Neural crest cell (in vitro differentiated cells): ENCODE results near the gene ADI1. TPM values are rescaled to one million over a fixed set of nuclear protein-coding genes. Genes with fewer than 3 reads are reported as not detected.
A peak's percentile ranks its signal among the peaks of the same experiment; 100 is the strongest.

Source experiments
- DNase-seq: peaks from one replicate; pipeline ENCODE4 v3.0.0; 2021; ENCODE audit warnings: low read depth, mixed read lengths, low spot score
- H3K27ac Mint-ChIP-seq: one replicate; pipeline ENCODE4 v1.8.0; 2021; ENCODE audit warnings: mild to moderate bottlenecking, mixed read lengths; ENCODE audit not compliant: unreplicated experiment
- H3K27me3 Mint-ChIP-seq: 2 replicates; pipeline ENCODE4 v1.8.0; 2021; ENCODE audit warnings: low read depth, mild to moderate bottlenecking, mixed read lengths
- H3K36me3 Mint-ChIP-seq: 2 replicates; pipeline ENCODE4 v1.8.0; 2021; ENCODE audit warnings: low read depth, mild to moderate bottlenecking, mixed read lengths
- H3K4me1 Mint-ChIP-seq: 2 replicates; pipeline ENCODE4 v1.8.0; 2021; ENCODE audit warnings: mixed read lengths
- H3K4me3 Mint-ChIP-seq: one replicate; pipeline ENCODE4 v1.8.0; 2021; ENCODE audit warnings: mild to moderate bottlenecking, mixed read lengths
- H3K9me3 Mint-ChIP-seq: 2 replicates; pipeline ENCODE4 v1.8.0; 2021; ENCODE audit warnings: mixed read lengths
- total RNA-seq: library from RNA; stranded (reverse); gene quantifications from 2 replicates; pipeline ENCODE4 v1.2.1, GENCODE V29; 2021
- TF ChIP-seq, protein P1 (sequence below): fragments of 200-600 bp; sonication (generic); conservative IDR thresholded peaks from 2 replicates; pipeline ENCODE4 v1.5.0; 2021; ENCODE audit warnings: antibody characterized with exemption, mild to moderate bottlenecking

The ADI1 gene
- total RNA-seq, 1 donor from 2014 or later: 32.8 TPM

DNA sequence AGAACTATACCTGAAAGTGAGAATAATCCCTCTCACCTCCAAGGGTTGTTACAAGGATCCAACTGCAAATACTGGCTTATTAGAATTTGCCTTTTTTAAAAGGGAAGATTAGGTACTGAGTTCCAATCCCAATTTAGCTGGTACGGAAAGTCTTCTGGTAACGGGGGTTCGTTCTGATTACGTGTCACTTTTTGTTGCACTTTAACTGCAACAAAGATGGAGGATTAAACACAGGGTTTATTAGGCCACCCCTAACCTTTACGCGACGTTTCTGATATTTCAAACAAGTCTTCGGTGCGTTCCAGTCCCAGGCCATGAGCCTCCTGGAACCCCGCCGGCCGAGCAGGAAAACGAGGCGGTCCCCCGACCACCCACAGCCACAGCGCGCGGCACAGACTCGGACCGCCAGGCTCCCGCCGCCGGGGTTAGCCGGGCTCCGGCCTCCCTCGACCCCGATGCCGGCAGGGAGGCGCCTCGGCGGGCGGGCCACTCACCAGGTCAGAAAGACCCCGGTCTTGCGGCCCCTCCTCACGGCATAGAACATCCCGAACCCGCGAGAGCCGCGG is 38.4 kb upstream of the ADI1 start:
- H3K4me3 Mint-ChIP-seq: peak overlapping the region; percentile 91
- peak overlapping the region; percentile 97 for H3K27ac Mint-ChIP-seq
- no peak for DNase-seq
- TF ChIP-seq, protein P1, sequence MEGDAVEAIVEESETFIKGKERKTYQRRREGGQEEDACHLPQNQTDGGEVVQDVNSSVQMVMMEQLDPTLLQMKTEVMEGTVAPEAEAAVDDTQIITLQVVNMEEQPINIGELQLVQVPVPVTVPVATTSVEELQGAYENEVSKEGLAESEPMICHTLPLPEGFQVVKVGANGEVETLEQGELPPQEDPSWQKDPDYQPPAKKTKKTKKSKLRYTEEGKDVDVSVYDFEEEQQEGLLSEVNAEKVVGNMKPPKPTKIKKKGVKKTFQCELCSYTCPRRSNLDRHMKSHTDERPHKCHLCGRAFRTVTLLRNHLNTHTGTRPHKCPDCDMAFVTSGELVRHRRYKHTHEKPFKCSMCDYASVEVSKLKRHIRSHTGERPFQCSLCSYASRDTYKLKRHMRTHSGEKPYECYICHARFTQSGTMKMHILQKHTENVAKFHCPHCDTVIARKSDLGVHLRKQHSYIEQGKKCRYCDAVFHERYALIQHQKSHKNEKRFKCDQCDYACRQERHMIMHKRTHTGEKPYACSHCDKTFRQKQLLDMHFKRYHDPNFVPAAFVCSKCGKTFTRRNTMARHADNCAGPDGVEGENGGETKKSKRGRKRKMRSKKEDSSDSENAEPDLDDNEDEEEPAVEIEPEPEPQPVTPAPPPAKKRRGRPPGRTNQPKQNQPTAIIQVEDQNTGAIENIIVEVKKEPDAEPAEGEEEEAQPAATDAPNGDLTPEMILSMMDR: no peak
- no peaks in the 10 kb centered on the region for H3K27me3 Mint-ChIP-seq
- H3K9me3 Mint-ChIP-seq: no peaks in the 10 kb centered on the region
- H3K4me1 Mint-ChIP-seq: peaks cover 22% of the 10 kb centered on the region
- H3K36me3 Mint-ChIP-seq: peaks cover 8% of the 10 kb centered on the region

DNA sequence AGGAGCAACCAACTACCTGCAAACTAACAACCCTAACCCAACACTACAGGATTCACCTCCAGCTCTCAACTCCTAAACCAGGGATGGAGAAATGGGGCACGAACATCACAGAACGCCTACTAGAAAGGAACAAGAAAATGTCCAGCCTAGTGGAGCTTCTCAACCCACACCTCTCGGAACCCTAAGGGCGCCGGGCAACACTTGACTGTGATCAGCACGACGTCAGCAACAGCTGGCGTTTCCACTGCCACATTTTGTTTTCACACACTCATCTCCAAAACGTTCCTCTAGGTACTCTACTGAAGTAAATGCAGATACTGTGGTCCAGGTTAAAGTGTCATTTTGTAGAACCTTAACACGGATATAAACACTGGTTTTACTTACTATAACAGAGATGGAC is 34.6 kb upstream of the ADI1 start:
- TF ChIP-seq, protein P1: no peak
- Mint-ChIP-seq H3K9me3 (no peaks in the 10 kb centered on the region), H3K4me3 (no peak overlapping the region), H3K4me1 (peaks cover 18% of the 10 kb centered on the region), H3K27me3 (no peaks in the 10 kb centered on the region), H3K27ac (no peak overlapping the region), H3K36me3 (peaks cover 14% of the 10 kb centered on the region)
- DNase-seq: no peak

GRCh38 chr2:3547915-3548314 is 28.6 kb upstream of the ADI1 start:
- no peak for DNase-seq
- peaks cover 24% of the 10 kb centered on the region for H3K36me3 Mint-ChIP-seq
- no peaks in the 10 kb centered on the region for H3K4me1 Mint-ChIP-seq
- TF ChIP-seq, protein P1: no peak
- H3K27me3 Mint-ChIP-seq: no peaks in the 10 kb centered on the region
- no peak overlapping the region for H3K27ac Mint-ChIP-seq
- H3K4me3 Mint-ChIP-seq: no peak overlapping the region
- H3K9me3 Mint-ChIP-seq: no peaks in the 10 kb centered on the region

GRCh38 chr2:3545788-3546478 is 26.6 kb upstream of the ADI1 start:
- H3K27ac Mint-ChIP-seq: no peak overlapping the region
- TF ChIP-seq, protein P1: no peak
- no peak overlapping the region for H3K4me3 Mint-ChIP-seq
- no peaks in the 10 kb centered on the region for H3K4me1 Mint-ChIP-seq
- no peak for DNase-seq
- no peaks in the 10 kb centered on the region for H3K27me3 Mint-ChIP-seq
- H3K9me3 Mint-ChIP-seq: no peaks in the 10 kb centered on the region
- H3K36me3 Mint-ChIP-seq: peaks cover 27% of the 10 kb centered on the region

- DNase-seq: no peak
- Mint-ChIP-seq H3K4me1 (no peaks in the 10 kb centered on the region), H3K36me3 (peaks cover 14% of the 10 kb centered on the region), H3K9me3 (no peaks in the 10 kb centered on the region), H3K27ac (no peak overlapping the region), H3K27me3 (no peaks in the 10 kb centered on the region), H3K4me3 (no peak overlapping the region)
- TF ChIP-seq, protein P1: no peak
Observed at GRCh38 chr2:3543023-3543683, 23.8 kb upstream of the ADI1 start.
